Right lobe of liver (tissue), 6 donors: ENCODE results near the gene NAIP. TPM values are rescaled to one million over a fixed set of nuclear protein-coding genes. Genes with fewer than 3 reads are reported as not detected.
"Not testable (repeated sequence)": the region's sequence is repeated elsewhere in the genome, so short reads cannot be mapped to it uniquely, and the experiment has no call there.

ENCODE experiments used
- ATAC-seq, 4 donors: fragments of 200-7000 bp; cut with Tn5 transposase; one replicate each; pipeline ENCODE4 v1.9.1; 2020; ENCODE audit warnings: mild to moderate bottlenecking in 4 of 4, moderate library complexity in 4 of 4
- DNase-seq, 3 donors: peaks; one replicate each; pipeline ENCODE4 v3.0.0-alpha.2; 2020
- H3K27ac ChIP-seq, 3 donors: fragments of 200-600 bp; one replicate each; pipeline ENCODE4 v1.8.0; 2022
- H3K27me3 ChIP-seq, 2 donors: fragments of 200-600 bp; one replicate each; pipeline ENCODE4 v1.8.0; 2022
- H3K36me3 ChIP-seq, 4 donors: fragments of 200-600 bp; sonication (generic) in 1 of 4; one replicate each; pipeline versions ENCODE4 v1.5.1 to v1.8.0; 2017 to 2022; ENCODE audit warnings: control low read depth in 1 of 4
- H3K4me1 ChIP-seq, 4 donors: fragments of 200-600 bp; sonication (generic) in 1 of 4; one replicate each; pipeline versions ENCODE4 v1.5.1 to v1.8.0; 2017 to 2022; ENCODE audit warnings: control low read depth in 1 of 4
- H3K4me3 ChIP-seq, 3 donors: fragments of 200-600 bp; one replicate each; pipeline ENCODE4 v1.8.0; 2022
- H3K9me3 ChIP-seq, 4 donors: fragments of 200-600 bp; sonication (generic) in 1 of 4; one replicate each; pipeline versions ENCODE4 v1.5.1 to v1.8.0; 2017 to 2022; ENCODE audit warnings: control low read depth in 1 of 4
- CTCF ChIP-seq, 4 donors: fragments of 200-600 bp in 3 of 4; fragments of 450-650 bp in 1 of 4; IDR thresholded peaks; one replicate each; pipeline versions ENCODE4 v1.5.1 to v1.8.0; 2016 to 2022; ENCODE audit warnings: antibody characterized with exemption in 4 of 4, mild to moderate bottlenecking in 2 of 4
- POLR2A ChIP-seq: fragments of 450-650 bp; IDR thresholded peaks from one replicate; pipeline ENCODE4 v1.6.1; 2017; ENCODE audit warnings: antibody characterized with exemption, mild to moderate bottlenecking
- WGBS: methylation state at CpG from one replicate; pipeline ENCODE4 v1.1.6; 2018; ENCODE audit warnings: low coverage, low lambda C conversion rate; ENCODE audit not compliant: insufficient coverage; ENCODE audit errors: missing lambda C conversion rate; 5-methylcytosine and 5-hydroxymethylcytosine counted together
- intact Hi-C, 2 donors: fragments of 100-400 bp; cut with DNase I; formaldehyde crosslinking; loops; one replicate each; pipeline versions ENCODE4 v1.11.2 to v1.14.1; 2022
- total RNA-seq, 6 experiments: library from RNA; depleted of rRNA in 2 of 6; stranded (reverse); fragments of >200 nt in 2 of 6; fragmentation: NEBNext Ultra II Directional in 3 of 6; extraction: Animal tissue kit (Norgen Biotek cat#: 25700) in 3 of 6; gene quantifications; one replicate each; pipeline versions ENCODE4 v1.1.0 to v1.2.4, GENCODE V29; 2016 to 2023
- donor health status: DM: no; HTN: yes; CAD: no.
- donor health status: DM: no; HTN: no; CAD: no.
- donor health status: DM: no; HTN: no; CAD: no.
- donor health status: DM: no; HTN: yes; CAD: no.
- donor health status: DM: no; HTN: yes; CAD: no.

NAIP gene
- total RNA-seq, 6 experiments from 2014 or later, result 5.8 to 15.2 (median 7.8) TPM

- ATAC-seq, result no peak
- 62% methylated on average over 6 of the region's 8 CpGs for WGBS
These were observed 11.0 kb downstream of the NAIP start for GRCh38 chr5:71014176-71014575.

GRCh38 chr5:71013575-71013974 is 11.6 kb downstream of the NAIP start:
- Histone ChIP-seq H3K4me1 (no peaks in the 10 kb centered on the region), H3K9me3 (no peaks in the 10 kb centered on the region), H3K4me3 (no peak overlapping the region), H3K36me3 (no peaks in the 10 kb centered on the region), H3K27ac (no peak overlapping the region), H3K27me3 (no peaks in the 10 kb centered on the region)
- TF ChIP-seq POLR2A, result no peak
- no peak for TF ChIP-seq CTCF (IDR thresholded peaks at IDR 0.05)
- no peak for ATAC-seq
- WGBS, result 77% methylated on average over 9 of the region's 12 CpGs
- no peak for DNase-seq
- intact Hi-C loops, result no loop called here

More at GRCh38 chr5:71014176-71014575, 11.0 kb downstream of the NAIP start:
- H3K9me3 ChIP-seq, result no peaks in the 10 kb centered on the region
- no peak overlapping the region for H3K4me3 ChIP-seq
- TF ChIP-seq CTCF (IDR thresholded peaks at IDR 0.05), result no peak
- TF ChIP-seq POLR2A, result no peak
- H3K4me1 ChIP-seq, result no peaks in the 10 kb centered on the region
- H3K27me3 ChIP-seq, result no peaks in the 10 kb centered on the region
- DNase-seq, result no peak
- no peak overlapping the region for H3K27ac ChIP-seq
- intact Hi-C loops, result no loop called here
- no peaks in the 10 kb centered on the region for H3K36me3 ChIP-seq

- no peaks in the 10 kb centered on the region for H3K4me1 ChIP-seq
- intact Hi-C loops, result no loop called here
- no peaks in the 10 kb centered on the region for H3K36me3 ChIP-seq
- H3K27me3 ChIP-seq, result no peaks in the 10 kb centered on the region
- WGBS, result 43% methylated on average over 8 of the region's 8 CpGs
- H3K4me3 ChIP-seq, result no peak overlapping the region
- no peak for DNase-seq
- no peak overlapping the region for H3K27ac ChIP-seq
- TF ChIP-seq CTCF (IDR thresholded peaks at IDR 0.05) (no peak), POLR2A (no peak)
- ATAC-seq, result no peak
- no peaks in the 10 kb centered on the region for H3K9me3 ChIP-seq
These were observed 13.8 kb downstream of the NAIP start for GRCh38 chr5:71011194-71011792.

GRCh38 chr5:71006983-71007382 is 18.2 kb downstream of the NAIP start:
- DNase-seq, H3K4me1 ChIP-seq, H3K36me3 ChIP-seq, H3K27me3 ChIP-seq, H3K9me3 ChIP-seq, H3K4me3 ChIP-seq, H3K27ac ChIP-seq, intact Hi-C loops: not testable (repeated sequence)
- WGBS, result no CpG with 5 or more reads among the region's 7 CpGs
- ATAC-seq, result peak in 1 of 4 donors; percentile 25

- WGBS, result no CpG with 5 or more reads among the region's 10 CpGs
- H3K4me3 ChIP-seq, H3K36me3 ChIP-seq, H3K27ac ChIP-seq, DNase-seq, H3K27me3 ChIP-seq, H3K4me1 ChIP-seq, H3K9me3 ChIP-seq, ATAC-seq, intact Hi-C loops: not testable (repeated sequence)
These were observed 40.3 kb downstream of the NAIP start for GRCh38 chr5:70984882-70985281.

- H3K4me3 ChIP-seq, H3K27me3 ChIP-seq, H3K4me1 ChIP-seq, H3K9me3 ChIP-seq, H3K36me3 ChIP-seq, intact Hi-C loops, ATAC-seq, H3K27ac ChIP-seq, DNase-seq: not testable (repeated sequence)
- WGBS, result no CpG with 5 or more reads among the region's 7 CpGs
These were observed 57.9 kb downstream of the NAIP start for GRCh38 chr5:70967220-70967619.

- H3K9me3 ChIP-seq, H3K4me3 ChIP-seq, H3K4me1 ChIP-seq, H3K27ac ChIP-seq, H3K36me3 ChIP-seq, DNase-seq, H3K27me3 ChIP-seq, ATAC-seq, intact Hi-C loops: not testable (repeated sequence)
These were observed 60.6 kb downstream of the NAIP start for GRCh38 chr5:70964531-70964930.

- H3K4me1 ChIP-seq, ATAC-seq: not testable (repeated sequence)
These were observed 72.1 kb downstream of the NAIP start for GRCh38 chr5:70953068-70953467.

GRCh38 chr5:70932560-70932959 is 92.6 kb downstream of the NAIP start:
- DNase-seq, H3K4me1 ChIP-seq, H3K27me3 ChIP-seq, H3K36me3 ChIP-seq, intact Hi-C loops, H3K27ac ChIP-seq, H3K4me3 ChIP-seq, ATAC-seq, H3K9me3 ChIP-seq: not testable (repeated sequence)
- no CpG with 5 or more reads among the region's 1 CpG for whole genome bisulfite sequencing

More at GRCh38 chr5:70953068-70953467, 72.1 kb downstream of the NAIP start:
- intact Hi-C loops, H3K9me3 ChIP-seq, H3K4me3 ChIP-seq, H3K36me3 ChIP-seq, H3K27me3 ChIP-seq, DNase-seq, H3K27ac ChIP-seq: not testable (repeated sequence)
- no CpG with 5 or more reads among the region's 10 CpGs for WGBS
